BE2C (cell line): Measurements from ENCODE around the gene MAGI1.

Source experiments
- DNase-seq: peaks from one replicate; pipeline ENCODE4 v3.0.0-alpha.2; 2020
- H3K27me3 ChIP-seq: fragments of 250-450 bp; sonication (Bioruptor Pico); 2 replicates; pipeline ENCODE4 v1.5.1; 2020; ENCODE audit warnings: mild to moderate bottlenecking
- H3K36me3 ChIP-seq: fragments of 250-450 bp; sonication (Bioruptor Pico); 2 replicates; pipeline ENCODE4 v1.5.1; 2020; ENCODE audit warnings: mild to moderate bottlenecking
- H3K4me1 ChIP-seq: fragments of 250-450 bp; sonication (Bioruptor Pico); 2 replicates; pipeline ENCODE4 v1.5.1; 2020
- H3K4me3 ChIP-seq: 2 replicates; pipeline ENCODE4 v1.5.1; 2011; ENCODE audit warnings: low read depth, low read length
- H3K9me3 ChIP-seq: fragments of 250-450 bp; sonication (Bioruptor Pico); 2 replicates; pipeline ENCODE4 v1.5.1; 2020
- TF ChIP-seq, protein P1 (sequence below): IDR thresholded peaks from 2 replicates; pipeline ENCODE4 v1.5.1; 2012; ENCODE audit warnings: mild to moderate bottlenecking, low read depth, low read length

Gene MAGI1

DNA sequence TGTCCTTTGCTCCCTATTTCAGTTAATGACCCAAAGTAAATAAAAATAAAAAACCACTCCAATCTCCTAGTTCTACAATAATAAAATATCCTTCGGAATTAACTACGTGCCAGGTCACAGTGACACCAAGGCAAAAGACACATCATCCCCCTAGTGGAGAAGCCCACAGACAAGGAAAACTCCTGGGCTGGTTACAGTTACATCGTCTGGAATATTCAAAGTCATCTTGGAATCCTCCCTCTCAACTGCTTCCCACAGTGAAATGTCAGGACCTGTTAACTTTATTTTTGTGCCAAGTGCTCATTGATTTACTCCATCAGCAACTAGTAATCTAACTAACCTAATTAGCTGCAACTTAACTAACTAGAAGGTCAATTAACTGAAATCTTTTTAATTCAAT, 349.3 kb downstream of the MAGI1 start:
- no peaks in the 10 kb centered on the region for H3K36me3 ChIP-seq
- TF ChIP-seq, protein P1, sequence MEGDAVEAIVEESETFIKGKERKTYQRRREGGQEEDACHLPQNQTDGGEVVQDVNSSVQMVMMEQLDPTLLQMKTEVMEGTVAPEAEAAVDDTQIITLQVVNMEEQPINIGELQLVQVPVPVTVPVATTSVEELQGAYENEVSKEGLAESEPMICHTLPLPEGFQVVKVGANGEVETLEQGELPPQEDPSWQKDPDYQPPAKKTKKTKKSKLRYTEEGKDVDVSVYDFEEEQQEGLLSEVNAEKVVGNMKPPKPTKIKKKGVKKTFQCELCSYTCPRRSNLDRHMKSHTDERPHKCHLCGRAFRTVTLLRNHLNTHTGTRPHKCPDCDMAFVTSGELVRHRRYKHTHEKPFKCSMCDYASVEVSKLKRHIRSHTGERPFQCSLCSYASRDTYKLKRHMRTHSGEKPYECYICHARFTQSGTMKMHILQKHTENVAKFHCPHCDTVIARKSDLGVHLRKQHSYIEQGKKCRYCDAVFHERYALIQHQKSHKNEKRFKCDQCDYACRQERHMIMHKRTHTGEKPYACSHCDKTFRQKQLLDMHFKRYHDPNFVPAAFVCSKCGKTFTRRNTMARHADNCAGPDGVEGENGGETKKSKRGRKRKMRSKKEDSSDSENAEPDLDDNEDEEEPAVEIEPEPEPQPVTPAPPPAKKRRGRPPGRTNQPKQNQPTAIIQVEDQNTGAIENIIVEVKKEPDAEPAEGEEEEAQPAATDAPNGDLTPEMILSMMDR = peak; percentile 46
- no peaks in the 10 kb centered on the region for H3K9me3 ChIP-seq
- no peak overlapping the region for H3K4me3 ChIP-seq
- DNase-seq = no peak
- H3K27me3 ChIP-seq = no peaks in the 10 kb centered on the region
- H3K4me1 ChIP-seq = peaks cover 3% of the 10 kb centered on the region; the same call in 1 of the 2 replicates

DNA sequence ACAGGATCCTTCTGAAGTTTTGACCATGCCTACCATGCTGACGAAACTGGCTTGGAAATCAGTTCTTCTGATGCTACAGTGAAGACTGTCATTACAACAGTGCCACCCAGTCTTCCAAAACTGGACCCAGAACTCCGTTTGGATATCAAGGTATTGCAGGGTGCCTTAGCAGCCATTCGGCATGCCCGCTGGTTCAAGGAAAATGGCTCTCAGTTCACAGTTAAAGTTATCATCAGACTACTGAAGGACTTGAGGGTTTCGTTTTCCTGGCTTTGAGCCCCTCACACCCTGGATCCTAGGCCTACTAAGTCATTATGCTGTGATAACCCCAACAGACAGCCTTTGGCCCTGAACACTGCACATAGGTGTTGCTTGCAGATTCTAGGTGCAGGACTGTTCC, 351.0 kb downstream of the MAGI1 start:
- H3K27me3 ChIP-seq = no peaks in the 10 kb centered on the region
- H3K36me3 ChIP-seq = no peaks in the 10 kb centered on the region
- H3K4me1 ChIP-seq = peaks cover 3% of the 10 kb centered on the region; the same call in 1 of the 2 replicates
- DNase-seq = no peak
- no peaks in the 10 kb centered on the region for H3K9me3 ChIP-seq
- TF ChIP-seq, protein P1 = no peak
- H3K4me3 ChIP-seq = no peak overlapping the region

DNA sequence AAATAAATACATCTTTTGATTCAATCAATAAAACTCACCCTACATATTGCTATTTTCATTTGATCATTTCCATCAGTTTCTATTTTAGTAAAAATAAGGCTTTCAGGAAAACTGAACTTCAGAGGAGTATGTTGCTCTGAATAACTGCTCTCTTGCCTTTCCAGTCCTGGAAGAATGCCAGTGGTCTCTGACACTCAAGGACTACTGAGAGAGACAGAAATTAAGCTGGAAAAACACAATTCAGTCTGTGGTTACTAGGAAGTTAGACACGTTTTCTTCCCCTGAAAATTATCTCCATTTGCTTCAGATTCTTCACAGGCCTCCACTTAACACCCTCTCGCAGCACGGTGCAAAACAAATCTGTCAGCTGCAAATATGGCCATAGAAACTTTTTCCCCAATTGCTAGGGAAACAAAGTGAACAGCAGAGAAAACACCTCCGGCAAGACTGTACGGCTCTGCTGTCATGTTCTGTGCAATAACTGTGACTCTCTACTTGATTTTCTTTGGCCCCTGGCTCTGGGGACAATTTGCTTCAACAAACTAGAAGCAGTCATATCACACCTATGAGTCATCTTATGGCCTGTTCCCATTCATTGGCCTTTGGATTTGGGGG, 353.0 kb downstream of the MAGI1 start:
- H3K9me3 ChIP-seq = no peaks in the 10 kb centered on the region
- TF ChIP-seq, protein P1 = no peak
- H3K4me3 ChIP-seq = no peak overlapping the region
- no peaks in the 10 kb centered on the region for H3K36me3 ChIP-seq
- peaks cover 3% of the 10 kb centered on the region; the same call in 1 of the 2 replicates for H3K4me1 ChIP-seq
- DNase-seq = no peak
- no peaks in the 10 kb centered on the region for H3K27me3 ChIP-seq

DNA sequence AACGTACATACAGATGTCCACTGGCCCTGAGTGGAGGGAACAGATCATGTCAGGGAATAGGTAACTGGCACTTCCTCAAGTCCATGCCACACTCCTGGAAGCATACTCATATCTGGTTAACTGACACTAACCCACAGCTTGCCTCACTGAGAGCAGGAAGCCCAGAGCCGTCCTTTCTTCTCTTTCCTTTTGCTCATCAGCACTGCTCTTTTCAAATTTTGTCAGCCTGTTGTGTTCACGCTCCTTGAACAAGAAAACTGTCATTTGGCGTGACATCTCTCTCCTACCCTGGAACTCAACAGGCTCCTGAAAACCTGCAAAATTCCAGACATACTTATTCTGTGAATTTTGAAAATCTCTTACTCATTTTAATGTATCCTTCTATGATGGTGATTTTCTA, 360.2 kb downstream of the MAGI1 start:
- TF ChIP-seq, protein P1 = no peak
- H3K9me3 ChIP-seq = no peaks in the 10 kb centered on the region
- H3K27me3 ChIP-seq = no peaks in the 10 kb centered on the region
- H3K4me3 ChIP-seq = no peak overlapping the region
- no peaks in the 10 kb centered on the region for H3K4me1 ChIP-seq
- H3K36me3 ChIP-seq = no peaks in the 10 kb centered on the region
- DNase-seq = no peak

DNA sequence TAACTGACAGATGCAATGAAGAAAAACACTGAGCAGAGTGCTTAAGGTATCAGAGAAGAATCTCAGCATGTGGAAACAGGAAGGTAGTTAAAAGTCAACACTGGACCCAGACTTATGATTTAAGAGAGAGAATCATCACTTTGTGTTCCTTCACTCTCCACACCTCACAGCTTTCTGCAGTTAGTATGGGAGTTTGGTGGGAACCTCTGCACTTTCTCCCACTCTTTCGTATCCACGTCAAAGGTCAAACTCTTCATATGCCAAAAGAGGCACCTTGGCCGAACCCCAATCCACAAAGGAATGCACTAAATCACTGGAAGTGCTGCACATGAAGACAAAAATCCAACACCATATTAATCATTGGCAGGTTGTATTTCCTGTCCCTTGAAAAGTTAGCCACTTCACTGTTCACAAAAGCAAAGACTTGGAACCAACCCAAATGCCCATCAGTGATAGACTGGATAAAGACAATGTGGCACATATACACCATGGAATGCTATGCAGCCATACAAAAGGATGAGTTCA, 361.2 kb downstream of the MAGI1 start:
- Histone ChIP-seq H3K4me1 (no peaks in the 10 kb centered on the region), H3K9me3 (no peaks in the 10 kb centered on the region), H3K27me3 (no peaks in the 10 kb centered on the region), H3K36me3 (no peaks in the 10 kb centered on the region), H3K4me3 (no peak overlapping the region)
- TF ChIP-seq, protein P1 = no peak
- no peak for DNase-seq

DNA sequence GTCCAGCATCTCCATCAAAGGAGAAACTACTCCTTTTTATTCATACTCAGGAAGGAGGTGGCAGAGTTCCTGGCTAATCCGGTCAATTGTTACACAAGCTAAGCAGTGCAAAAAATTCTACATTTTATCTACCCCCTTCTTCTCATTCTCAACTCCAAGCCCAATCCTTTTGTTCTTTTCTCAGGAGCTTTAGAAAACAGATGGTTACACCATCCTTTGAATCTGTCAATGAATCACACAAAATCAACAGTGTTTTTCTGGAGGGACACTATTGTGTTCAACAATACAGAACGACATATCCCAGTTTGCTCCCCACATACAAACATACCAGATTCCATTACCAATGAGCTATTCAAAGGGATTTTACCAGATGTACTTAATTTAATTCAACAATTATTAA, 362.1 kb downstream of the MAGI1 start:
- no peaks in the 10 kb centered on the region for H3K36me3 ChIP-seq
- no peaks in the 10 kb centered on the region for H3K27me3 ChIP-seq
- no peaks in the 10 kb centered on the region for H3K4me1 ChIP-seq
- H3K4me3 ChIP-seq = no peak overlapping the region
- TF ChIP-seq, protein P1 = no peak
- no peaks in the 10 kb centered on the region for H3K9me3 ChIP-seq
- DNase-seq = no peak
